ENCODE results near the gene AP2A1. TPM values are rescaled to one million over a fixed set of nuclear protein-coding genes. Genes with fewer than 3 reads are reported as not detected.

The AP2A1 gene
- total and polyA plus RNA-seq, 9 of the 15 experiments (the other 6 are each of a cell fraction or from before 2014, with no cell fraction given): 0.55 to 150 (median 31.9) TPM

DNA sequence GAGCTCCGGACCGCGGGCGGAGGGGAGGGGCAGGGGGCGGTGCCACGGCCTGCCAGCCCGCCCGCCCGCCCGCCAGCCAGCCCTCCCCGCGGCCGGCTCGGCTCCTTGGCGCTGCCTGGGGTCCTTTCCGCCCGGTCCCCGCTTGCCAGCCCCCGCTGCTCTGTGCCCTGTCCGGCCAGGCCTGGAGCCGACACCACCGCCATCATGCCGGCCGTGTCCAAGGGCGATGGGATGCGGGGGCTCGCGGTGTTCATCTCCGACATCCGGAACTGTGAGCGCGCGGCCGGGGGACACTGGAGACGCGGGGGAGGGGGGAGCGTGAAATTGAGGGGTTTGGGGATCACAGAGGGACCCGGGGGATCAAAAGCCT, at the start of gene AP2A1 (continued):
- TF ChIP-seq ATF2 (CRISPR knock-in tag; IDR thresholded peaks at IDR 0.05) (no peak), NONO (IDR thresholded peaks at IDR 0.05; ENCODE audit: low read depth in 2 of 2, low read length in 1 of 2) (0 out of 4 replicates have a peak, but pooled peaks of 1 of the 2 experiments have one; percentile 26), CREBBP (IDR thresholded peaks at IDR 0.05; ENCODE audit: low read depth, low read length) (no peak), ZBTB8A (IDR thresholded peaks at IDR 0.05; ENCODE audit: partially characterized antibody) (no peak), ASH1L (IDR thresholded peaks at IDR 0.05; ENCODE audit: borderline replicate concordance, low read depth, partially characterized antibody) (no peak), RBFOX2 (IDR thresholded peaks at IDR 0.05; ENCODE audit: low read depth, low read length) (peak; percentile 58; the same call in 1 of the 2 replicates), RBM14 (IDR thresholded peaks at IDR 0.05; ENCODE audit: borderline replicate concordance, insufficient read depth, low read depth, low read length) (no peak), POLR2B (IDR thresholded peaks at IDR 0.05; ENCODE audit: low read depth, partially characterized antibody) (no peak), CBFA2T3 (IDR thresholded peaks at IDR 0.05) (no peak), DACH1 (IDR thresholded peaks at IDR 0.05; ENCODE audit: partially characterized antibody) (no peak), CTBP1 (IDR thresholded peaks at IDR 0.05; ENCODE audit: borderline replicate concordance) (no peak), GABPA (tag; conservative IDR thresholded peaks at IDR 0.05; ENCODE audit: low read depth) (peak; percentile 80), GTF3C2 (IDR thresholded peaks at IDR 0.05; ENCODE audit: borderline replicate concordance, extremely low read depth, insufficient read length) (no peak), SMAD2 (IDR thresholded peaks at IDR 0.05; ENCODE audit: low read depth, low read length) (no peak), ZNF41 (CRISPR knock-in tag; conservative IDR thresholded peaks at IDR 0.05) (no peak), MAFG (tag; conservative IDR thresholded peaks at IDR 0.05) (no peak), PURB (CRISPR knock-in tag; IDR thresholded peaks at IDR 0.05; ENCODE audit: low read depth) (no peak), ZNF445 (CRISPR knock-in tag; IDR thresholded peaks at IDR 0.05; ENCODE audit: low read depth) (no peak)
- TF ChIP-seq, protein P1, sequence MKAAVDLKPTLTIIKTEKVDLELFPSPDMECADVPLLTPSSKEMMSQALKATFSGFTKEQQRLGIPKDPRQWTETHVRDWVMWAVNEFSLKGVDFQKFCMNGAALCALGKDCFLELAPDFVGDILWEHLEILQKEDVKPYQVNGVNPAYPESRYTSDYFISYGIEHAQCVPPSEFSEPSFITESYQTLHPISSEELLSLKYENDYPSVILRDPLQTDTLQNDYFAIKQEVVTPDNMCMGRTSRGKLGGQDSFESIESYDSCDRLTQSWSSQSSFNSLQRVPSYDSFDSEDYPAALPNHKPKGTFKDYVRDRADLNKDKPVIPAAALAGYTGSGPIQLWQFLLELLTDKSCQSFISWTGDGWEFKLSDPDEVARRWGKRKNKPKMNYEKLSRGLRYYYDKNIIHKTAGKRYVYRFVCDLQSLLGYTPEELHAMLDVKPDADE (conservative IDR thresholded peaks at IDR 0.05; ENCODE audit: control insufficient read depth, low read depth, low read length): no peak; the same call in 1 of the 2 replicates
- TF ChIP-seq, protein P2, sequence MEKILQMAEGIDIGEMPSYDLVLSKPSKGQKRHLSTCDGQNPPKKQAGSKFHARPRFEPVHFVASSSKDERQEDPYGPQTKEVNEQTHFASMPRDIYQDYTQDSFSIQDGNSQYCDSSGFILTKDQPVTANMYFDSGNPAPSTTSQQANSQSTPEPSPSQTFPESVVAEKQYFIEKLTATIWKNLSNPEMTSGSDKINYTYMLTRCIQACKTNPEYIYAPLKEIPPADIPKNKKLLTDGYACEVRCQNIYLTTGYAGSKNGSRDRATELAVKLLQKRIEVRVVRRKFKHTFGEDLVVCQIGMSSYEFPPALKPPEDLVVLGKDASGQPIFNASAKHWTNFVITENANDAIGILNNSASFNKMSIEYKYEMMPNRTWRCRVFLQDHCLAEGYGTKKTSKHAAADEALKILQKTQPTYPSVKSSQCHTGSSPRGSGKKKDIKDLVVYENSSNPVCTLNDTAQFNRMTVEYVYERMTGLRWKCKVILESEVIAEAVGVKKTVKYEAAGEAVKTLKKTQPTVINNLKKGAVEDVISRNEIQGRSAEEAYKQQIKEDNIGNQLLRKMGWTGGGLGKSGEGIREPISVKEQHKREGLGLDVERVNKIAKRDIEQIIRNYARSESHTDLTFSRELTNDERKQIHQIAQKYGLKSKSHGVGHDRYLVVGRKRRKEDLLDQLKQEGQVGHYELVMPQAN (IDR thresholded peaks at IDR 0.05; ENCODE audit: borderline replicate concordance): no peak
- TF ChIP-seq, protein P3, sequence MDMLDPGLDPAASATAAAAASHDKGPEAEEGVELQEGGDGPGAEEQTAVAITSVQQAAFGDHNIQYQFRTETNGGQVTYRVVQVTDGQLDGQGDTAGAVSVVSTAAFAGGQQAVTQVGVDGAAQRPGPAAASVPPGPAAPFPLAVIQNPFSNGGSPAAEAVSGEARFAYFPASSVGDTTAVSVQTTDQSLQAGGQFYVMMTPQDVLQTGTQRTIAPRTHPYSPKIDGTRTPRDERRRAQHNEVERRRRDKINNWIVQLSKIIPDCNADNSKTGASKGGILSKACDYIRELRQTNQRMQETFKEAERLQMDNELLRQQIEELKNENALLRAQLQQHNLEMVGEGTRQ (CRISPR knock-in tag; IDR thresholded peaks at IDR 0.05): no peak
